ENCODE results near the gene ODAD2.

ODAD2 gene

GRCh38 chr10:27794157-27794556, 204.7 kb downstream of the ODAD2 start:
- CTCF ChIA-PET: no interaction called here
- TF ChIP-seq CTCF (conservative IDR thresholded peaks at IDR 0.05; ENCODE audit: low read depth): 0 out of 2 replicates have a peak, but pooled peaks have one; percentile 9
- H3K27ac ChIP-seq: no peak overlapping the region
- DNase-seq (ENCODE audit: low spot score): no peak
- POLR2A ChIA-PET (ENCODE audit: low non-redundant PET): no interaction called here

- ChIA-PET CTCF (no interaction called here), POLR2A (ENCODE audit: low non-redundant PET) (no interaction called here)
- no peak for DNase-seq (ENCODE audit: low spot score)
- H3K27ac ChIP-seq: no peak overlapping the region
- TF ChIP-seq CTCF (conservative IDR thresholded peaks at IDR 0.05; ENCODE audit: low read depth): no peak
These were observed 206.7 kb downstream of the ODAD2 start for GRCh38 chr10:27792216-27792615.

- CTCF ChIA-PET: no interaction called here
- TF ChIP-seq CTCF (conservative IDR thresholded peaks at IDR 0.05; ENCODE audit: low read depth): no peak
These were observed 214.6 kb downstream of the ODAD2 start for GRCh38 chr10:27784272-27784671.

GRCh38 chr10:27783660-27784059, 215.2 kb downstream of the ODAD2 start:
- CTCF ChIA-PET: no interaction called here
- POLR2A ChIA-PET (ENCODE audit: low non-redundant PET): no interaction called here
- DNase-seq (ENCODE audit: low spot score): peak; percentile 41
- no peak for TF ChIP-seq CTCF (conservative IDR thresholded peaks at IDR 0.05; ENCODE audit: low read depth)
- H3K27ac ChIP-seq: no peak overlapping the region

More at GRCh38 chr10:27784272-27784671, 214.6 kb downstream of the ODAD2 start:
- POLR2A ChIA-PET (ENCODE audit: low non-redundant PET): no interaction called here
- no peak overlapping the region for H3K27ac ChIP-seq
- no peak for DNase-seq (ENCODE audit: low spot score)

- POLR2A ChIA-PET (ENCODE audit: low non-redundant PET): no interaction called here
- TF ChIP-seq CTCF (conservative IDR thresholded peaks at IDR 0.05; ENCODE audit: low read depth): no peak
- DNase-seq (ENCODE audit: low spot score): no peak
- no peak overlapping the region for H3K27ac ChIP-seq
- CTCF ChIA-PET: interaction anchor here (0.5 kb wide), 1 partner anchor 26 kb away, joined by 3 read pairs; no protein-coding TSS in a partner anchor
These were observed 219.3 kb downstream of the ODAD2 start for GRCh38 chr10:27779462-27780015.

GRCh38 chr10:27774831-27775230, 224.0 kb downstream of the ODAD2 start:
- no peak for TF ChIP-seq CTCF (conservative IDR thresholded peaks at IDR 0.05; ENCODE audit: low read depth)
- DNase-seq (ENCODE audit: low spot score): no peak
- ChIA-PET POLR2A (ENCODE audit: low non-redundant PET) (no interaction called here), CTCF (no interaction called here)
- H3K27ac ChIP-seq: no peak overlapping the region
